ENCODE results near the gene CTSS.

Gene CTSS

DNA sequence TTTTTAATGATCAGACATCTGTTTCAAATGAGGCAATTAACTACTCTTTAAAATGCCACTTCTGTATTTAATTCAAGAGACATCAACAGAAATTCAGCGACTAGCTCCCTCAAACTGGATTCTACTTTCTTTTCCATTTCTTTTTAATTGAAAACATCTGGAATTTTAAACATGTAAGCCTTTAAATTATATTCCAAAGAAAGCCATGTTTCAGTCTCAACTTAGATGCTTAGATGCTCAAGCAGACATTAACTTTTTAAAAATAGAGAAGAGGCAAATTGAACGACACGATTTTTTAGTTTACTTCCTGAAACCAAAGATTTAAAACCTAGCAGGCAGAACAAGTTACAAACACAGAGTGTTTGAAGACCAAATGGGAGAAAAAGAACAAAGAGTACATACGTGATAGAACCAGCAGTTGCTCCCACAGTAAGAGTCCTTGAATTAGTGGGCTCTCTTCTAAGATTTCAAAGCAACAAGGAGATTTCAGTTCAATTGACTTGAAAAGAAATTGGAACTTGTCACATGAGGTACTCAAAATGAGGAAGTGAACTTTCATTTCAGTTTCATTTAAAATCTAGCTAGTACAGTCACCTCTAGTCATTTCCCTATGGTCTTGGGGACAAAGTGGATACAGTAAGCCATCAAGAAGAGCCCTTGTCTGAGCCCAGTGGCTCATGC is at the start of gene CTSS:
TSS of gene CTSS (minus strand) at position 483 of the 681 bp plus-strand sequence. CDS start 1,015 bp downstream, outside the sequence.
- TF ChIP-seq, protein P1, sequence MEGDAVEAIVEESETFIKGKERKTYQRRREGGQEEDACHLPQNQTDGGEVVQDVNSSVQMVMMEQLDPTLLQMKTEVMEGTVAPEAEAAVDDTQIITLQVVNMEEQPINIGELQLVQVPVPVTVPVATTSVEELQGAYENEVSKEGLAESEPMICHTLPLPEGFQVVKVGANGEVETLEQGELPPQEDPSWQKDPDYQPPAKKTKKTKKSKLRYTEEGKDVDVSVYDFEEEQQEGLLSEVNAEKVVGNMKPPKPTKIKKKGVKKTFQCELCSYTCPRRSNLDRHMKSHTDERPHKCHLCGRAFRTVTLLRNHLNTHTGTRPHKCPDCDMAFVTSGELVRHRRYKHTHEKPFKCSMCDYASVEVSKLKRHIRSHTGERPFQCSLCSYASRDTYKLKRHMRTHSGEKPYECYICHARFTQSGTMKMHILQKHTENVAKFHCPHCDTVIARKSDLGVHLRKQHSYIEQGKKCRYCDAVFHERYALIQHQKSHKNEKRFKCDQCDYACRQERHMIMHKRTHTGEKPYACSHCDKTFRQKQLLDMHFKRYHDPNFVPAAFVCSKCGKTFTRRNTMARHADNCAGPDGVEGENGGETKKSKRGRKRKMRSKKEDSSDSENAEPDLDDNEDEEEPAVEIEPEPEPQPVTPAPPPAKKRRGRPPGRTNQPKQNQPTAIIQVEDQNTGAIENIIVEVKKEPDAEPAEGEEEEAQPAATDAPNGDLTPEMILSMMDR (IDR thresholded peaks at IDR 0.05; ENCODE audit: insufficient read depth, missing control alignments) = no peak
- FAIRE-seq (no peak), DNase-seq (ENCODE audit: insufficient read length, low spot score) (no peak)

DNA sequence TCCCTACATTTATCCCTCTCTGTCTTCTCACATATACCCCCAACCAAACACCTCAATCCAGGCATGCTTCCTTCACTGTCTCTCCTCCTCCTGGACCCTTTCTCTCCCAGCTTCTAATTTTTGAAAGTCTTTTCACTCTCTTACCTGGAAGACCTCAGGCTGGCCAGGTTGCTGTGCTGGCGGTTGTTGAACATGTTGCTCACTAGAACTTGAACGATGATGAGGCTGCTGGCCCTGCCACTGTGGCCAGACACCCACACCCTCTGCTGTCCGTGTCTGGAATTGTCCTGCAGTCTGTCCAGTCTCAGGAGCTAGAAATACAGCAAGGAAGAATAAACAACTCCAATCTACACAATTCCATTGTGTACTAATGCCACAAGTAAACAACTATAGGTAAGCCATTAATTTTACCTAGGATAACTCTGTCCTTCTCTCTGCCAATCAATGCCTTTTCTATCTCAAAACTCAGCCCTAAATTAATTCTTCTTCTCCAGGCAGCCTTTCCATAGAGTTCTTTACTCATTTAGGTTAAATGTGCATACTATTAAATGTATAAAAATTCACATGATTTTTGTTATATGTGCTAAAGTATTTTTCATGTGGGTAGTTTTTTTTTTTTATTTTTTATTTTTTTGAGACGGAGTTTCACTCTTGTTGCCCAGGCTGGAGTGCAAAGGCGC is 47.6 kb upstream of the CTSS start:
- FAIRE-seq = peak; percentile 46
- no peak for DNase-seq (ENCODE audit: insufficient read length, low spot score)

DNA sequence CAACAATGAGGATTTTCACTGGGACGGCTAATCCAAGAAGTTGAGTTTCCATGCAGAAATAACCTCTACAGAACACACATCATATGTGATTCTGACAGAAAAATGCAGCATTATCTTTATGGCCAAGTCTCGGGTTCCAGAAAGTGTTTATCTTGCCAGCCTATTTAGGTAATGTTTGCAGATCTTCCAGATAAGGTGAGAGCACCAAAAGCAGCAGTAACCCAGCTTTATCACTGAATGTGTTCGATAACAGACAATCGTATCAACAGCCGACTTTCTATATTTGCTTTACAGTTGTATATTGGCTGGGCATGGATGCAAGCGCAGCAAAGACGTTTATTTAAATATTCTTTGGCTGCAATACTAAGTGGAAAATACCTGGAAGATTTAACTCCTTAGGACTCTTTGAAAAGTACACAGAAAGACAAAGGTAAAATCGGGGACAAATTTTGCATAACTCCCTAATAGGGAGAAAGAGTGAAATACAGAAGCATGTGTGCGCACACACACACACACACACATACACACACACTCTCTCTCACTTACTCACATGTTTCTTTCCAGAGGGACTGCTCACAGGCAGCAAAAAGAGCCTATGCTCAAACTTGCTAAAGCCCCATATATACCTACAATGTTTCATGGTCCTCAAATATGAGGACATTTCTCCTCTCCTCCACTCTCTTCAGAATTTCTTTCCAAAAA is 45.5 kb upstream of the CTSS start:
- no peak for FAIRE-seq
- TF ChIP-seq, protein P1 (IDR thresholded peaks at IDR 0.05; ENCODE audit: insufficient read depth, missing control alignments) = no peak
- DNase-seq (ENCODE audit: insufficient read length, low spot score) = no peak

More for the DNA sequence above, 47.6 kb upstream of the CTSS start:
- TF ChIP-seq, protein P1 (IDR thresholded peaks at IDR 0.05; ENCODE audit: insufficient read depth, missing control alignments) = peak; percentile 60

DNA sequence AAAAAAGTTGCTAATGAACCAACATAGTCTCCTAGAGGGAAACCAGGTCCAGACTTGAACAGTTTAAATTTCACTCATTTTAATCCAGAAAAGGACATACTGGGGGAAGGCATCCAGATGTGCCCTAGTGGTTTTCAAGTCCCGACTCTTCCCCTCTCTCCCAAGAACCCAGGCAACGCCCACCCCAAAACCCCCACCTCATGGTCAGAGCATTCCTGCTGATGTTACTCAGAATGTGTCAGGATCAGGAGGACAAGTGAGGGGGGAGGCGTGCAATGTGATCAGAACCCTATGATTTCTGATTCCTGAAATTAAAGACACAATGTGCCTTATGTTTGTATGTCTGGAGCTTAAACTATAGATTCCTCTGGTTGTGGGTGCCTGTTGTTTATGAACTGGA is 44.1 kb upstream of the CTSS start:
- FAIRE-seq = no peak
- DNase-seq (ENCODE audit: insufficient read length, low spot score) = no peak
- TF ChIP-seq, protein P1 (IDR thresholded peaks at IDR 0.05; ENCODE audit: insufficient read depth, missing control alignments) = no peak

DNA sequence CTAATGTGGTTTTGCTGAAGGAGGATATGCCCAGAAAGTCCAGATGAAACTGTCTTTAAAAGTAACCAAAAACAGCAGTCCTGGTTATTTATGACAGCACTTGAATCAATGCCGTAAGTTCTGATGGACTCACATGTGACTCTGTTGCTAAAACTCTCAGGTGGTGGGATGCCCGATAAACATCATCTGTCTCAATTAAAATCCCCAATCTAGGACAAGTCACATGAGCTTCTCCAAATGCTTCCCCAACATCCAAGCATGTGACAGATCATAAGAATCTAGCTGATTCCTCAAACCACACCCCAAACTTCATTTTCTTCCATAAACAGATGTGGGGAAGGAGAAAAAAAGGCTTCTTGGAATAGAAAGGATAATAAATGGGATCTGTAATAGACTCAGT is 43.3 kb upstream of the CTSS start:
- no peak for DNase-seq (ENCODE audit: insufficient read length, low spot score)
- TF ChIP-seq, protein P1 (IDR thresholded peaks at IDR 0.05; ENCODE audit: insufficient read depth, missing control alignments) = no peak
- FAIRE-seq = no peak

DNA sequence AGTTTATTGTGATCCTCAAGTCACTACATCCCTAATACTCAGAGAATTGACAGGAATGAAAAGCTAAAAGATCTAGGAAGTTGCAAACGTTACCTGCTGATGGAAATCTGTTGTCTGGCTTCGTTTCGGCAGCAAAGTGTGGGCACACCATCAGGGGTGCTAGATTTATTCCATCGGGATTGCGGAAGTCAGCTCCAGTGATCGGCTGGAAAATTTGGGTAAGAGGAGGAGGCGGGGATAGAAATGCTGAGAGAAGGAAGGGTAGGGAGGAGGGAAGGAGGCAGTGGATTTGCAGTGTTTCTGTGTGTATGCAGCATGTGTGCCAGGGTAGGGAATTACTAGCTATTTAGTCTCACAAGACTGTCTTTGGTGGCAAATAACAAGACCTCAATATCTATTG is 42.5 kb upstream of the CTSS start, which contains the start of gene CTSK:
TSS of gene CTSK (minus strand) at position 140 of the 400 bp plus-strand sequence. CDS start 1,455 bp downstream, outside the sequence.
- DNase-seq (ENCODE audit: insufficient read length, low spot score) (no peak), FAIRE-seq (no peak)
- TF ChIP-seq, protein P1 (IDR thresholded peaks at IDR 0.05; ENCODE audit: insufficient read depth, missing control alignments) = no peak
